22Rv1 (cell line): Measurements from ENCODE around the gene RGS3.

Source experiments
- CTCF ChIP-seq: fragments of 450-650 bp; IDR thresholded peaks from 2 replicates; pipeline ENCODE4 v1.5.1; 2017; ENCODE audit warnings: mild to moderate bottlenecking
- ZFX ChIP-seq: fragments of 450-650 bp; IDR thresholded peaks from 2 replicates; pipeline ENCODE4 v1.6.1; 2017; ENCODE audit warnings: antibody characterized with exemption, borderline replicate concordance

DNA sequence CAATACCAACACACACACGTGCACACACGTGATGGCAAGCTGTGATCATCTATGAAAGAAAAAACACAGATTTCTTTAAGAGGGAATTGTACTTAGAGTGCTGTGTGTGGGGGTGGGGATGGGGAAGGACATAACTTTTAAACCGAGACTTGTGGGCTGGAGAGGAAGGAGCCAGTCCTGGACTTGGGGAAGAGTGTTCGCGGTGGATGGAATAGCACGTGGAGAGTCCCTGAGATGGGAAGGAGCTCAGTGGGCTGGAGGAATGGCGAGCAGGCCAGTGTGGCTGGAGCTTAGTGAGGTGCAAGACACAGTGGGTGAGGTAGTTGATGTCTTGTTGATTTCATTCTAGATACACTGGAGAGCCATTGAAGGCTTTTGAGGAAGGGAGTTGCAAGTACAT, 78.5 kb downstream of the RGS3 start:
- TF ChIP-seq CTCF (no peak), ZFX (no peak)
